Measurements from ENCODE around the gene DMD. TPM values are rescaled to one million over a fixed set of nuclear protein-coding genes. Genes with fewer than 3 reads are reported as not detected.

Gene DMD
- total RNA-seq, 2 donors from 2014 or later = 2.8 to 3.4 TPM

DNA sequence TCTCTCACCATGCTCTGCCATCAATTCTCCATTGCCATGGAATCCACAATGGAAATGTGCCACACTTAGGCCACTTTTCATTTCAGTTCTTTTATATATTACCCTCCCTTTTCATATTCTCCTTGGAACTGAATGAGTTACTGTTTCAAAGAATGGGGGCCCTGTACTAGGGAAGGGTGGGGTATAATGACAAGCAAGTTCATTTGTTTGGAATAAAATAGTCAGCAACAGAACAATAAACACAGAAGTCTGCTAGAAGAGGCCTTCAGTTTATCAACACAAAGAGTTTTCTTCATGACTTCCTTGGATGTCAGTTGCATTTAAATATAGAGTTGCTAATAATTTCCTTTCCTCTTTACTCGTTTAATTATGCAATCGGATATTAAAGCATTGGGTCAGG lies 1661.2 kb downstream of the DMD start:
- Mint-ChIP-seq H3K4me1 (ENCODE audit: low read depth in 2 of 2) (no peaks in the 10 kb centered on the region), H3K9me3 (peaks cover 3% of the 10 kb centered on the region), H3K4me3 (no peak overlapping the region), H3K36me3 (no peaks in the 10 kb centered on the region), H3K27ac (no peak overlapping the region), H3K27me3 (peaks cover 0 to 2% of the 10 kb centered on the region in 2 donors)
- no peak for DNase-seq (ENCODE audit: low spot score)
- ATAC-seq = no peak

DNA sequence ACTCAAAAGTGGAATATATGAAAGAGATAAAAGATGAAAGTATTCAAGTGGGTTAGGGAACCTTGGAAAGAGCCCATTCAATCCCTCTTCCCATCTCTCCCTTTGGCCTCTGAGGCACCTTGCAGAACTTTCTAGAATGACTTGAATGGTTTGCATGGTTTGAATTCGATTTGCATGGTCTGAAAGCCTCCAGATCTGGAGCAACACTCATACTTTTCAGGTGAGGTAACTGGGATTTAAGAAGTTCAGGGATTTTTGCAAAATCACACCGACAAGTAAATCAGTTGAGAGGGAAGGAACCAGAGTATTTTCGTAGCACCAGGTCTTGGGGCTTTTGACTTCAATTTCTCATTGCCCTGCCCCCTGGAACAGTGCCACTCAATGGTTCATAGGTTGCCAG lies 1663.5 kb downstream of the DMD start:
- DNase-seq (ENCODE audit: low spot score) = no peak
- Mint-ChIP-seq H3K27ac (no peak overlapping the region), H3K4me1 (ENCODE audit: low read depth in 2 of 2) (no peaks in the 10 kb centered on the region), H3K4me3 (no peak overlapping the region), H3K9me3 (no peaks in the 10 kb centered on the region), H3K36me3 (no peaks in the 10 kb centered on the region), H3K27me3 (no peaks in the 10 kb centered on the region)
- ATAC-seq = no peak

DNA sequence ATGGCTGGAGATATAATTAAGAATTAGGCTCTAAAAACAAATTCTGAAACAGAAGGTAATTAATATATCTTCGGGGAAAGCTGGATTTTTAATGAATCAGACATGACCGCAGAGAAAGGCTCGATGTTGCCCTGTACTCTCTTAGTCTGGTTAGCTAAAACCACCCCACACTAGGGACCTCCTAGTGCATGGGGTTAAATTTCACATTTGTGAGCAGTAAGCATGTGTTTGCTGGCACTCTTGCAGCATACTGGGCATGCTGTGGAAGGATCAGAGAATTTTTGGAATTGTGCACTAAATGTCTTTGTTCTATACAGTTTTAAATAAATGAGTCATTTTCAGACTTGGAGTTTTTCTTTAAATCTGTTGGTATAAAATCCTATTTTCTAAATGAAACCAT lies 1663.9 kb downstream of the DMD start:
- ATAC-seq (no peak), DNase-seq (ENCODE audit: low spot score) (no peak)
- Mint-ChIP-seq H3K27ac (no peak overlapping the region), H3K36me3 (no peaks in the 10 kb centered on the region), H3K9me3 (no peaks in the 10 kb centered on the region), H3K4me1 (ENCODE audit: low read depth in 2 of 2) (no peaks in the 10 kb centered on the region), H3K27me3 (no peaks in the 10 kb centered on the region), H3K4me3 (no peak overlapping the region)

GRCh38 chrX:31546126-31546525 lies 1665.2 kb downstream of the DMD start:
- H3K27me3 Mint-ChIP-seq = no peaks in the 10 kb centered on the region
- ATAC-seq (no peak), DNase-seq (ENCODE audit: low spot score) (no peak)
- no peaks in the 10 kb centered on the region for H3K36me3 Mint-ChIP-seq
- H3K27ac Mint-ChIP-seq = no peak overlapping the region
- H3K4me3 Mint-ChIP-seq = no peak overlapping the region
- H3K4me1 Mint-ChIP-seq (ENCODE audit: low read depth in 2 of 2) = no peaks in the 10 kb centered on the region
- peaks cover 2% of the 10 kb centered on the region for H3K9me3 Mint-ChIP-seq

- H3K27me3 Mint-ChIP-seq = no peaks in the 10 kb centered on the region
Measured at GRCh38 chrX:31545726-31546125, 1665.6 kb downstream of the DMD start.

DNA sequence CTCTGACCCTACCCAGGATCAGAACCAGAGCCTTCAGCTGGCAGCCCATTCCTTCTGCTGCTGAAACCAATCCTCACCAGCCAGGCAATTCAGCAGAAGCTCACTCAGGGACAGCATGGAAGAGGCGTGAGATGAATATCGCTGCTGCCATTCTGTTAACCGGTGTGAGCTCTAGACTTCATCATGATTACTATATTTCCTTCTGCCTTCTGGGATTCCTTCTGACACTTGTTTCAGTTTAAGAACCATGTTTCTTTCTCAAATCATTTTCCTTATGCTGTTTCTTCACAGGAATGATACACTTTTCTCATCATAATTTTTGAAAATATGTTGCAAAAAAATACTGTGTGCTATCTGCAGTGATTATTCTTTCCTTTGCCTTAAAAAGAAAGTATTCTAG lies 1666.2 kb downstream of the DMD start:
- Mint-ChIP-seq H3K27me3 (no peaks in the 10 kb centered on the region), H3K9me3 (peaks cover 2% of the 10 kb centered on the region), H3K4me1 (ENCODE audit: low read depth in 2 of 2) (no peaks in the 10 kb centered on the region), H3K36me3 (no peaks in the 10 kb centered on the region), H3K27ac (no peak overlapping the region), H3K4me3 (no peak overlapping the region)
- ATAC-seq (no peak), DNase-seq (ENCODE audit: low spot score) (no peak)

More at GRCh38 chrX:31545726-31546125, 1665.6 kb downstream of the DMD start:
- Mint-ChIP-seq H3K9me3 (peaks cover 2% of the 10 kb centered on the region), H3K4me3 (no peak overlapping the region), H3K27ac (no peak overlapping the region), H3K36me3 (no peaks in the 10 kb centered on the region), H3K4me1 (ENCODE audit: low read depth in 2 of 2) (no peaks in the 10 kb centered on the region)
- DNase-seq (ENCODE audit: low spot score) = no peak
- ATAC-seq = no peak

- Mint-ChIP-seq H3K4me3 (no peak overlapping the region), H3K9me3 (peaks cover 2% of the 10 kb centered on the region), H3K27ac (no peak overlapping the region), H3K4me1 (ENCODE audit: low read depth in 2 of 2) (no peaks in the 10 kb centered on the region), H3K27me3 (no peaks in the 10 kb centered on the region), H3K36me3 (no peaks in the 10 kb centered on the region)
- DNase-seq (ENCODE audit: low spot score) (no peak), ATAC-seq (no peak)
Measured at GRCh38 chrX:31543634-31544033, 1667.7 kb downstream of the DMD start.

DNA sequence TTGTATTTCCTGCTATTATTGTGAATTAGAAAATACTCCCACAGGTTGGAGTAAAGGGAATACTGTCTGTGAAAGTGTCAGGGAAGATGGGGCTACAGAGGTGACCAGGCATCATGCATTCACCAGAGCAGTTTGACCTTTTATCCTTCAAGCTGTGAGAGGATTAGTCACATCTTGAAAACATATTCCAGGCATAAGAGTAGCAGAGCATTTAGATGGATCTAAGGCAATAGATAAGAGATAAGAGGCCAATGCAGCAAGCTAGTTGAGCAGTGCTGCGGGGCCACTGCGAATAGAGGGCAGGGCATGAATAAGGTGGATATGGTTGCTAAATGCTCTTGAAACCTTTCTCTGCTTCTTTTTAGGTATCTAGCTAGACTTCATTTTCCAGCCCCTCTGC lies 1668.8 kb downstream of the DMD start:
- ATAC-seq (no peak), DNase-seq (ENCODE audit: low spot score) (no peak)
- peaks cover 4% of the 10 kb centered on the region for H3K9me3 Mint-ChIP-seq
- no peak overlapping the region for H3K27ac Mint-ChIP-seq
- no peaks in the 10 kb centered on the region for H3K36me3 Mint-ChIP-seq
- no peaks in the 10 kb centered on the region for H3K27me3 Mint-ChIP-seq
- H3K4me3 Mint-ChIP-seq = no peak overlapping the region
- H3K4me1 Mint-ChIP-seq (ENCODE audit: low read depth in 2 of 2) = no peaks in the 10 kb centered on the region

DNA sequence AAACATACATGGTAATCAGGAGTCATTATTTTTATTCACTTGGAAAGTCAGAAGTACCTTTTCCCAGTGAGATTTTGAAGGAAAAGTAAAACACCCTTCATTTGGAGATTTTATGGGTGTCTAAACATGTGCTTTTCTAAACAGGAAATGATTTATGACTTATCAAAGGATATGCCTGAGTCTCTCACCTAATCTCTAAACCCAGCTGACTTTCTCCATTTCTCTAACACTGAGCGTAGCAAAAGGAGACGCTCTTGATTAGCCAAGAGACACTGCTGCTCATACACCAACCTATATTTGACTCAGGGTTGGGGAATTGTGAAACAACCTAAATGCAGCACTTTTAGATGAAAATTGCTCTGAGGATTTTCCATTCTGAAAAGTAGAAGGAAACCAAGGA lies 1671.0 kb downstream of the DMD start:
- Mint-ChIP-seq H3K27ac (no peak overlapping the region), H3K4me3 (no peak overlapping the region), H3K9me3 (peaks cover 5% of the 10 kb centered on the region), H3K36me3 (no peaks in the 10 kb centered on the region), H3K27me3 (no peaks in the 10 kb centered on the region), H3K4me1 (ENCODE audit: low read depth in 2 of 2) (no peaks in the 10 kb centered on the region)
- DNase-seq (ENCODE audit: low spot score) (no peak), ATAC-seq (no peak)

- ATAC-seq (no peak), DNase-seq (ENCODE audit: low spot score) (no peak)
- Mint-ChIP-seq H3K9me3 (no peaks in the 10 kb centered on the region), H3K4me1 (ENCODE audit: low read depth in 2 of 2) (no peaks in the 10 kb centered on the region), H3K27me3 (no peaks in the 10 kb centered on the region), H3K27ac (no peak overlapping the region), H3K4me3 (no peak overlapping the region), H3K36me3 (no peaks in the 10 kb centered on the region)
Measured at GRCh38 chrX:31527455-31528126, 1683.8 kb downstream of the DMD start.

GRCh38 chrX:31523884-31524536 lies 1687.3 kb downstream of the DMD start:
- no peak for ATAC-seq
- no peaks in the 10 kb centered on the region for H3K36me3 Mint-ChIP-seq

DNA sequence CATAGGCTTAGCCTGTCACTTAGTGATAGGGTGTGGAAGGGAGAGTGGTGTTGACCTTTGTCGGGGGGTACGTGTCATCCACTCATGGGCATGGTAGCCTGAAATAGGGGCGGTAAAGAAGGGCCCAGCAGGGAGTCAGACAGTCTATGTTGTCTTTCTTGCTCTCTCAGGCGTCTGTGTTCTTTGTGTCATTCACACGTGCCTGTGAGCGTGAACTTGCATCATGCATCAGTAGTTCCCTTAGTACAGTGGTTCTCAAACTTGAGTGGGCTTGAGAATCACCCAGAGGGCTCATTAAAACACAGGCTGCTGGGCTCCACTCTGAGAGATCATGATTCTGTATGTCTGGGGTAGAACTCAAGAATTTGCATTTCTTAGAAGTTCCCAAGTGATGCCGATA lies 1688.6 kb downstream of the DMD start:
- Mint-ChIP-seq H3K27me3 (no peaks in the 10 kb centered on the region), H3K4me1 (ENCODE audit: low read depth in 2 of 2) (no peaks in the 10 kb centered on the region), H3K4me3 (no peak overlapping the region), H3K9me3 (no peaks in the 10 kb centered on the region), H3K36me3 (no peaks in the 10 kb centered on the region), H3K27ac (no peak overlapping the region)
- DNase-seq (ENCODE audit: low spot score) (no peak), ATAC-seq (no peak)

More at GRCh38 chrX:31523884-31524536, 1687.3 kb downstream of the DMD start:
- no peak overlapping the region for H3K27ac Mint-ChIP-seq
- H3K9me3 Mint-ChIP-seq = no peaks in the 10 kb centered on the region
- H3K4me3 Mint-ChIP-seq = no peak overlapping the region
- no peaks in the 10 kb centered on the region for H3K4me1 Mint-ChIP-seq (ENCODE audit: low read depth in 2 of 2)
- H3K27me3 Mint-ChIP-seq = no peaks in the 10 kb centered on the region
- DNase-seq (ENCODE audit: low spot score) = no peak

GRCh38 chrX:31521941-31522340 lies 1689.4 kb downstream of the DMD start:
- no peak overlapping the region for H3K27ac Mint-ChIP-seq
- DNase-seq (ENCODE audit: low spot score) = no peak

GRCh38 chrX:31516527-31516926 lies 1694.8 kb downstream of the DMD start:
- DNase-seq (ENCODE audit: low spot score) (no peak), ATAC-seq (no peak)
- no peaks in the 10 kb centered on the region for H3K9me3 Mint-ChIP-seq
- no peaks in the 10 kb centered on the region for H3K4me1 Mint-ChIP-seq (ENCODE audit: low read depth in 2 of 2)
- no peaks in the 10 kb centered on the region for H3K27me3 Mint-ChIP-seq
- H3K36me3 Mint-ChIP-seq = no peaks in the 10 kb centered on the region
- H3K27ac Mint-ChIP-seq = no peak overlapping the region
- H3K4me3 Mint-ChIP-seq = no peak overlapping the region

More at GRCh38 chrX:31521941-31522340, 1689.4 kb downstream of the DMD start:
- ATAC-seq = no peak
- H3K27me3 Mint-ChIP-seq = no peaks in the 10 kb centered on the region
- H3K4me1 Mint-ChIP-seq (ENCODE audit: low read depth in 2 of 2) = no peaks in the 10 kb centered on the region
- H3K36me3 Mint-ChIP-seq = no peaks in the 10 kb centered on the region
- no peak overlapping the region for H3K4me3 Mint-ChIP-seq
- H3K9me3 Mint-ChIP-seq = no peaks in the 10 kb centered on the region

DNA sequence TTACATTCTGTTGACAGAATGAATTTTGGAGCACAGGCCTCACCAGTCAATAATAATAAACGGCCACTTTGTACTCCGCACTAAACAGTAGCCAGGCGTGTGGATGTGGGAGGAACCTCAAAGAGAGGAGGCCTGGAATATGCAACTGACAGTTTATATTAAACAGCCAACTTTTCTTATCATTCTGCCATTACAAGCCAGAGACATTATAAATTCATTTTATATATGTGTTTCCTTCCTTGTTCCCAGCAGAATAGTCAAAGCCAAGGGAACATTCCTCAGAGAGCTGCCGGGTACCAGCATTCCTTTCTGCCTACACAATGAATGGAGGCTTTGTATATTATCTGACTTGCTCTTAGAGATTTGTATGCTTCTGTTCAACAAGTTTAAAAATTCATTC lies 1703.0 kb downstream of the DMD start:
- DNase-seq (ENCODE audit: low spot score) (no peak), ATAC-seq (no peak)
- H3K36me3 Mint-ChIP-seq = no peaks in the 10 kb centered on the region
- H3K27ac Mint-ChIP-seq = no peak overlapping the region
- H3K4me1 Mint-ChIP-seq (ENCODE audit: low read depth in 2 of 2) = no peaks in the 10 kb centered on the region
- H3K4me3 Mint-ChIP-seq = no peak overlapping the region
- H3K9me3 Mint-ChIP-seq = no peaks in the 10 kb centered on the region
- no peaks in the 10 kb centered on the region for H3K27me3 Mint-ChIP-seq
